Spleen (tissue), 7 donors: ENCODE data around the gene BBX.

ENCODE experiments used
- POLR2A ChIP-seq, 3 donors: fragments of 450-650 bp; IDR thresholded peaks; one replicate each; pipeline ENCODE4 v1.5.1; 2017; ENCODE audit warnings: antibody characterized with exemption in 3 of 3, mild to moderate bottlenecking in 1 of 3
- POLR2AphosphoS5 ChIP-seq, 3 donors: sonication (generic); formaldehyde crosslinking; IDR thresholded peaks; one replicate each; pipeline ENCODE4 v1.5.1; 2017; ENCODE audit warnings: antibody characterized with exemption in 3 of 3
- TF ChIP-seq, protein P1 (sequence below), 11 experiments: fragments of 200-600 bp in 7 of 11; fragments of 450-650 bp in 4 of 11; sonication (generic) in 4 of 11; IDR thresholded peaks in 8 of 11; conservative IDR thresholded peaks in 3 of 11; 1 replicate in 7 of 11; 2 replicates in 4 of 11; pipeline versions ENCODE4 v1.4.0 to v1.8.0; 2016 to 2021; ENCODE audit warnings: antibody characterized with exemption in 11 of 11, inconsistent platforms in 4 of 11, mild to moderate bottlenecking in 1 of 11
- donor health status: DM: no; HTN: no; CAD: no; lungs with moderate emphysema.
- donor health status: DM: no; HTN: no; CAD: no.
- donor health status: DM: no; HTN: no; CAD: no.

GRCh38 chr3:107662124-107662507 is 139.4 kb downstream of the BBX start:
- TF ChIP-seq POLR2A (IDR thresholded peaks at IDR 0.05): no peak
- no peak for TF ChIP-seq POLR2AphosphoS5 (IDR thresholded peaks at IDR 0.05)
- TF ChIP-seq, protein P1, sequence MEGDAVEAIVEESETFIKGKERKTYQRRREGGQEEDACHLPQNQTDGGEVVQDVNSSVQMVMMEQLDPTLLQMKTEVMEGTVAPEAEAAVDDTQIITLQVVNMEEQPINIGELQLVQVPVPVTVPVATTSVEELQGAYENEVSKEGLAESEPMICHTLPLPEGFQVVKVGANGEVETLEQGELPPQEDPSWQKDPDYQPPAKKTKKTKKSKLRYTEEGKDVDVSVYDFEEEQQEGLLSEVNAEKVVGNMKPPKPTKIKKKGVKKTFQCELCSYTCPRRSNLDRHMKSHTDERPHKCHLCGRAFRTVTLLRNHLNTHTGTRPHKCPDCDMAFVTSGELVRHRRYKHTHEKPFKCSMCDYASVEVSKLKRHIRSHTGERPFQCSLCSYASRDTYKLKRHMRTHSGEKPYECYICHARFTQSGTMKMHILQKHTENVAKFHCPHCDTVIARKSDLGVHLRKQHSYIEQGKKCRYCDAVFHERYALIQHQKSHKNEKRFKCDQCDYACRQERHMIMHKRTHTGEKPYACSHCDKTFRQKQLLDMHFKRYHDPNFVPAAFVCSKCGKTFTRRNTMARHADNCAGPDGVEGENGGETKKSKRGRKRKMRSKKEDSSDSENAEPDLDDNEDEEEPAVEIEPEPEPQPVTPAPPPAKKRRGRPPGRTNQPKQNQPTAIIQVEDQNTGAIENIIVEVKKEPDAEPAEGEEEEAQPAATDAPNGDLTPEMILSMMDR (IDR thresholded peaks at IDR 0.05 in 8 of 11, conservative IDR thresholded peaks at IDR 0.05 in 3 of 11): no peak
